HFFc6 (cell line): ENCODE results near the gene KLK15. TPM values are rescaled to one million over a fixed set of nuclear protein-coding genes. Genes with fewer than 3 reads are reported as not detected.

Experiments
- DNase-seq: peaks from one replicate; pipeline ENCODE4 v3.0.0-alpha.2; 2018
- H3K27ac Mint-ChIP-seq: 2 replicates; pipeline ENCODE4 v1.8.0; 2020; ENCODE audit warnings: mild to moderate bottlenecking, mixed read lengths
- H3K27me3 Mint-ChIP-seq: 2 replicates; pipeline ENCODE4 v1.8.0; 2021; ENCODE audit warnings: mild to moderate bottlenecking, moderate library complexity, mixed read lengths; ENCODE audit not compliant: insufficient read depth
- H3K36me3 Mint-ChIP-seq: 2 replicates; pipeline ENCODE4 v1.8.0; 2021; ENCODE audit warnings: low read depth, mixed read lengths
- H3K4me1 Mint-ChIP-seq: 2 replicates; pipeline ENCODE4 v1.8.0; 2020; ENCODE audit warnings: low read depth, mixed read lengths
- H3K4me3 Mint-ChIP-seq: 2 replicates; pipeline ENCODE4 v1.8.0; 2020; ENCODE audit warnings: mild to moderate bottlenecking, moderate library complexity, mixed read lengths
- H3K9me3 Mint-ChIP-seq: 2 replicates; pipeline ENCODE4 v1.8.0; 2020; ENCODE audit warnings: mild to moderate bottlenecking, mixed read lengths
- total RNA-seq, 6 experiments: library from RNA; stranded (reverse); fragmentation: NEBNext Ultra II Directional; extraction: Animal tissue kit (Norgen Biotek cat#: 25700); gene quantifications; 2 replicates in 1 of 6; 3 replicates in 5 of 6; pipeline ENCODE4 v1.2.3, GENCODE V29; 2021
- TF ChIP-seq, protein P1 (sequence below): fragments of 200-600 bp; sonication (generic); IDR thresholded peaks from 2 replicates; pipeline ENCODE4 v1.5.0; 2021; ENCODE audit warnings: antibody characterized with exemption, mild to moderate bottlenecking

Gene KLK15
- total RNA-seq, 6 experiments from 2014 or later: not detected

DNA sequence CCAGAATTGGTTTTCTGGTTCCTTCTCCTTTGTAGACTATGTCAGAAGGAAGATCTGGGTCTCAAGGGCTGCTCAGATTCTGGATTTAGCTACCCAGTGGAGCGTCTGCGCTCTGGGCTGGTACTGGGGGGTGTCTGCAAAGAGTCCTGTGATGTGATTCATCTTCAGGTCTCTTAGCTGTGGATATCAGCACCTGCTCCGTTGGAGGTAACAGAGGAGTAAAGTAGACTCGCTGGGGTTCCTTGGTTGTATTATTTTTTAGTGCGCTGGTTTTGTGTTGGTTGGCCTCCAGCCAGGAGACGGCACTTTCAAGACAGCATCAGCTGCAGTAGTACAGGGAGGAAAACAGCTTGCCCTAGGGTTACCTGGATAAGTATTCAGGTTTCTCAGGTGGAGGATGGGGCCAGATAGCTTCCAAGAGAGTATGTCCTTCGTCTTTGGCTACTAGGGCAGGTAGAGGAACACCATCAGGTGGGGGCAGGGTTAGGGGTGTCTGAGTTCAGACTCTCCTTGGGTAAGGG, 10.4 kb upstream of the KLK15 start:
- Mint-ChIP-seq H3K9me3 (no peaks in the 10 kb centered on the region; the same call in 1 of the 2 replicates), H3K36me3 (no peaks in the 10 kb centered on the region), H3K27me3 (no peaks in the 10 kb centered on the region; the same call in none of the 2 replicates), H3K4me3 (no peak overlapping the region), H3K4me1 (no peaks in the 10 kb centered on the region), H3K27ac (no peak overlapping the region)
- TF ChIP-seq, protein P1, sequence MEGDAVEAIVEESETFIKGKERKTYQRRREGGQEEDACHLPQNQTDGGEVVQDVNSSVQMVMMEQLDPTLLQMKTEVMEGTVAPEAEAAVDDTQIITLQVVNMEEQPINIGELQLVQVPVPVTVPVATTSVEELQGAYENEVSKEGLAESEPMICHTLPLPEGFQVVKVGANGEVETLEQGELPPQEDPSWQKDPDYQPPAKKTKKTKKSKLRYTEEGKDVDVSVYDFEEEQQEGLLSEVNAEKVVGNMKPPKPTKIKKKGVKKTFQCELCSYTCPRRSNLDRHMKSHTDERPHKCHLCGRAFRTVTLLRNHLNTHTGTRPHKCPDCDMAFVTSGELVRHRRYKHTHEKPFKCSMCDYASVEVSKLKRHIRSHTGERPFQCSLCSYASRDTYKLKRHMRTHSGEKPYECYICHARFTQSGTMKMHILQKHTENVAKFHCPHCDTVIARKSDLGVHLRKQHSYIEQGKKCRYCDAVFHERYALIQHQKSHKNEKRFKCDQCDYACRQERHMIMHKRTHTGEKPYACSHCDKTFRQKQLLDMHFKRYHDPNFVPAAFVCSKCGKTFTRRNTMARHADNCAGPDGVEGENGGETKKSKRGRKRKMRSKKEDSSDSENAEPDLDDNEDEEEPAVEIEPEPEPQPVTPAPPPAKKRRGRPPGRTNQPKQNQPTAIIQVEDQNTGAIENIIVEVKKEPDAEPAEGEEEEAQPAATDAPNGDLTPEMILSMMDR: no peak
- no peak for DNase-seq

DNA sequence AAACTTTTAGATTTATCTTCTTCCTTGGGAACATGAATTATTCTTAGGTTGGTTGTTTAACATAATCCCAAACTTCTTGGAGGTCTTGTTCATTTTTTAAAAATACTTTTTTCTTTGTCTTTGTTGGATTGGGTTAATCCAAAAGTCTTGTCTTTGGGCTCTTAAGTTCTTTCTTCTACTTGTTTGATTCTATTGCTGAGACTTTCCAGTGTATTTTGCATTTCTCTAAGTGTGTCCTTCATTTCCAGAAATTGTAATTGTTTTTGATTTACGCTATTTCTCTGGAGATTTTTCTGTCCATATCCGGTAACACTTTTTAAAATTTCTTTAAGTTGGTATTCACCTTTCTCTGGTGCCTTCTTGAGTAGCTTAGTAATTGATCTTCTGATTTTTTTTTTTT, 9.8 kb upstream of the KLK15 start:
- no peaks in the 10 kb centered on the region for H3K4me1 Mint-ChIP-seq
- H3K36me3 Mint-ChIP-seq: no peaks in the 10 kb centered on the region
- TF ChIP-seq, protein P1: no peak
- no peak overlapping the region for H3K27ac Mint-ChIP-seq
- no peaks in the 10 kb centered on the region; the same call in 1 of the 2 replicates for H3K9me3 Mint-ChIP-seq
- no peak overlapping the region for H3K4me3 Mint-ChIP-seq
- no peaks in the 10 kb centered on the region; the same call in none of the 2 replicates for H3K27me3 Mint-ChIP-seq
- no peak for DNase-seq

DNA sequence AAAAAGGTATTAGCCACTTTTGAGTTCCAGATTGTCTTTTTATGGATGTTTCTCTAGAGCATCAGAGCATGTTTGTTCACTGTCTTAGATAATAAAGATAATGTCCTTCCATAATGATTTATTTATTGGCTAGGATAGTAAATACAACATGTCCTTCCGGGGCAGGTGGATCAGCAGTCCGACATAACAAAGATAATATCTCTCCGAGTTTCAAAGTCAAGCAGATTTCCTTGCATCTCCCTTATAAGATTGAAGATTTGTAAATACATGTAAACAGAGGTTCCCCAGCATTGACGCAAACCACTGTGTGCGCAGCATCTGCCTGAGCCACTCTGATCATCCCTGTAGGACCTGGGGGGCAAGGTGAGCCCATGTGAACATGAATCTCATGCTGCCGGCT, 8.8 kb upstream of the KLK15 start:
- Mint-ChIP-seq H3K4me3 (no peak overlapping the region), H3K9me3 (no peaks in the 10 kb centered on the region; the same call in 1 of the 2 replicates), H3K27me3 (no peaks in the 10 kb centered on the region; the same call in none of the 2 replicates), H3K4me1 (no peaks in the 10 kb centered on the region), H3K27ac (no peak overlapping the region), H3K36me3 (no peaks in the 10 kb centered on the region)
- DNase-seq: no peak
- TF ChIP-seq, protein P1: no peak

DNA sequence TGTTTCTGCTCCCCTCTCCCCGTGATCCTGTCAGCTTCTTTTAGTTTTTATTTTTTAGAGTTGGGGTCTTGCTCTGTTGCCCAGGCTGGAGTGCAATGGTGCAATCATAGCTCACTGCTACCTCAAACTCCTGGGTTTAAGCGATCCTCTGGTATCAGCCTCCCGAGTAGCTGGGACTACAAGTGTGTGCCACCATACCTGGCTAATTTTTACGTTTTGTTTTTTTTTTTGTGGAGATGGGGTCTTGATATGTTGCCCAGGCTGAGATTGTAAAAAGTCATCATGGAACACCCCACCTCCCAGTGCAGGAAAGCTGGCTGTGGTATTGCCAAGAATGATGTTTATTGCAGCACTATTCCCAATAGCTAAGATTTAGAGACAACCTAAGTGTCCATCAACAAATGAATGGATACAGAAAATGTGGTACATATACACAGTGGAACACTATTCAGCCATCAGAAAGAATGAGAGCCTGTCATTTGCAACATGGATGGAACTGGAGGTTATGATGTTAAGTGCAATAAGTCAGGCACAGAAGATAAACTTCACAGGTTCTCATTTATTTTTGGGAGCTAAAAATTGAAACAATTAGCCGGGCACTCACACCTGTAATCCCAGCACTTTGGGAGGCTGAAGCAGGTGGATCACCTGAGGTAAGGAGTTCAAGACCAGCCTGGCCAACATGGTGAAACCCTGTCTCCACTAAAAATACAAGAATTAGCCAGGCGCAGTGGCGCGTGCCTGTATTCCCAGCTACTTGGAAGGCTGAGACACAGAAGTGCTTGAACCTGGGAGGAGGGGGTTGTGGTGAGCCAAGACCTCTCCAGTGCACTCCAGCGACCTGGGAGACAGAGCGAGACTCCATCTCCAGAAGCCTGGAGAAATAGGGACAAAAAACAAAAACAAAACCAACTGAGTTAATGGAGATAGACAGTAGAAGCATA, 6.6 kb upstream of the KLK15 start:
- Mint-ChIP-seq H3K36me3 (no peaks in the 10 kb centered on the region), H3K27me3 (no peaks in the 10 kb centered on the region; the same call in none of the 2 replicates), H3K4me3 (no peak overlapping the region), H3K9me3 (no peaks in the 10 kb centered on the region; the same call in 1 of the 2 replicates), H3K4me1 (no peaks in the 10 kb centered on the region), H3K27ac (no peak overlapping the region)
- TF ChIP-seq, protein P1: no peak
- DNase-seq: no peak

DNA sequence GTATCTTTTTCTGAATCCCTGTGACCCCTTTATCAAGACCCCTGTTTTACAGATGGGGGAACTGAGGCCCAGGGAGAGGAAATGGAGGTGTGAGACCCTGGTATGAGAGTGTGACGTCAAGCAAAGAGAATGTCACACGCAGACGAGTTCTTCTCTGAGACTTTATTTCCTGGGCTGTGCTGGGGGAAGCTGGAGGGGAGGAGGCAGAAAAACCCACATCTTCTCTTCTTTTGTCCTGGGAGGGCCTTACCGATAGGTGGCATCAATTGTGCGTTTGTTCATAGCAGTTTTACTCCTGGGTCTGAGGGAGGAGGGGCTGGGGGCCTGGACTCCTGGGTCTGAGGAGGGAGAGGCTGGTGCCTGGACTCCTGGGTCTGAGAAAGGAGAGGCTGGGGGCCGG, 4.9 kb upstream of the KLK15 start:
- no peaks in the 10 kb centered on the region for H3K36me3 Mint-ChIP-seq
- H3K9me3 Mint-ChIP-seq: no peaks in the 10 kb centered on the region; the same call in 1 of the 2 replicates
- H3K4me3 Mint-ChIP-seq: no peak overlapping the region
- TF ChIP-seq, protein P1: no peak; the same call in 1 of the 2 replicates
- H3K27ac Mint-ChIP-seq: no peak overlapping the region
- peaks cover 4% of the 10 kb centered on the region for H3K27me3 Mint-ChIP-seq
- no peak for DNase-seq
- H3K4me1 Mint-ChIP-seq: no peaks in the 10 kb centered on the region
